Thyroid gland (tissue), 4 donors: ENCODE results near the gene APOBEC2. TPM values are rescaled to one million over a fixed set of nuclear protein-coding genes. Genes with fewer than 3 reads are reported as not detected.

Experiments
- DNase-seq, 2 donors: peaks; one replicate each; pipeline ENCODE4 v3.0.0-alpha.2; 2019
- H3K27ac ChIP-seq, 3 donors: fragments of 200-600 bp; sonication (generic); 1 replicate in 2 of 3; 2 replicates in 1 of 3; pipeline ENCODE4 v1.5.1; 2016 to 2019; ENCODE audit warnings: mild to moderate bottlenecking in 1 of 3, moderate library complexity in 1 of 3
- H3K27me3 ChIP-seq: fragments of 200-600 bp; sonication (generic); one replicate; pipeline ENCODE4 v1.5.1; 2019
- H3K36me3 ChIP-seq, 2 donors: fragments of 200-600 bp; sonication (generic); one replicate each; pipeline ENCODE4 v1.5.1; 2016 to 2019
- H3K4me1 ChIP-seq, 2 donors: fragments of 200-600 bp; sonication (generic); one replicate each; pipeline ENCODE4 v1.5.1; 2017 to 2019
- H3K4me3 ChIP-seq, 3 donors: fragments of 200-600 bp; sonication (generic); replicated peaks in 1 of 3; 1 replicate in 2 of 3; 2 replicates in 1 of 3; pipeline ENCODE4 v1.5.1; 2016; ENCODE audit warnings: mild to moderate bottlenecking in 1 of 3
- H3K9me3 ChIP-seq: fragments of 200-600 bp; sonication (generic); one replicate; pipeline ENCODE4 v1.5.1; 2017
- CTCF ChIP-seq, 6 experiments: fragments of 200-600 bp in 3 of 6; fragments of 450-650 bp in 3 of 6; sonication (generic) in 3 of 6; IDR thresholded peaks; one replicate each; pipeline ENCODE4 v1.5.1; 2016 to 2019; ENCODE audit warnings: antibody characterized with exemption in 6 of 6, mild to moderate bottlenecking in 2 of 6, inconsistent platforms in 1 of 6, moderate library complexity in 1 of 6
- POLR2A ChIP-seq, 2 donors: fragments of 450-650 bp; IDR thresholded peaks; one replicate each; pipeline ENCODE4 v1.6.1; 2017; ENCODE audit warnings: antibody characterized with exemption in 2 of 2, mild to moderate bottlenecking in 2 of 2, moderate library complexity in 1 of 2
- WGBS, 2 donors: methylation state at CpG; one replicate each; pipeline ENCODE4 v1.1.5; 2017; 5-methylcytosine and 5-hydroxymethylcytosine counted together
- intact Hi-C: fragments of 100-400 bp; cut with DNase I; formaldehyde crosslinking; loops from one replicate; pipeline ENCODE4 v1.15.1; 2023
- total RNA-seq, 4 donors: library from RNA; depleted of rRNA; stranded (reverse); fragments of >200 nt; gene quantifications; one replicate each; pipeline ENCODE4 v1.2.3, GENCODE V29; 2016

APOBEC2 gene
- total RNA-seq, 4 donors from 2014 or later, result not detected

GRCh38 chr6:41028561-41029412, 24.2 kb upstream of the APOBEC2 start:
- intact Hi-C loops, result loop anchor here (2.0 kb wide), 1 partner anchor 134 kb away; no protein-coding TSS in a partner anchor

GRCh38 chr6:41032830-41033229, 20.2 kb upstream of the APOBEC2 start:
- no peak overlapping the region for H3K4me3 ChIP-seq
- intact Hi-C loops, result no loop called here
- no peaks in the 10 kb centered on the region for H3K36me3 ChIP-seq
- DNase-seq, result no peak
- H3K9me3 ChIP-seq, result no peaks in the 10 kb centered on the region
- TF ChIP-seq CTCF (IDR thresholded peaks at IDR 0.05), result no peak
- no peak for TF ChIP-seq POLR2A (IDR thresholded peaks at IDR 0.05)
- WGBS, 2 donors, result 95 to 100% methylated on average over 11 to 13 of the region's 15 CpGs
- no peak overlapping the region for H3K27ac ChIP-seq
- H3K27me3 ChIP-seq, result no peaks in the 10 kb centered on the region
- H3K4me1 ChIP-seq, result peaks cover 0 to 6% of the 10 kb centered on the region in 2 donors

More at GRCh38 chr6:41028561-41029412, 24.2 kb upstream of the APOBEC2 start:
- Histone ChIP-seq H3K4me1 (peaks cover 5 to 11% of the 10 kb centered on the region in 2 donors), H3K36me3 (no peaks in the 10 kb centered on the region), H3K27me3 (no peaks in the 10 kb centered on the region), H3K27ac (peak overlapping the region in 1 of 3 donors; percentile 54), H3K4me3 (peak overlapping the region; percentile 8 to 29 (median 14)), H3K9me3 (no peaks in the 10 kb centered on the region)
- no peak for DNase-seq
- WGBS, 2 donors, result 44 to 55% methylated on average over 10 to 13 of the region's 13 CpGs
- TF ChIP-seq POLR2A (IDR thresholded peaks at IDR 0.05) (no peak), CTCF (IDR thresholded peaks at IDR 0.05) (no peak)

GRCh38 chr6:41033776-41034175, 19.2 kb upstream of the APOBEC2 start:
- no peak for DNase-seq
- no peaks in the 10 kb centered on the region for H3K27me3 ChIP-seq
- peaks cover 1 to 6% of the 10 kb centered on the region in 2 donors for H3K4me1 ChIP-seq
- 81 to 94% methylated on average over 9 to 13 of the region's 13 CpGs for WGBS, 2 donors
- no peak overlapping the region for H3K4me3 ChIP-seq
- no peaks in the 10 kb centered on the region for H3K9me3 ChIP-seq
- H3K36me3 ChIP-seq, result no peaks in the 10 kb centered on the region
- TF ChIP-seq CTCF (IDR thresholded peaks at IDR 0.05) (no peak), POLR2A (IDR thresholded peaks at IDR 0.05) (no peak)
- intact Hi-C loops, result no loop called here
- no peak overlapping the region for H3K27ac ChIP-seq

GRCh38 chr6:41036186-41036585, 16.8 kb upstream of the APOBEC2 start:
- no peaks in the 10 kb centered on the region for H3K9me3 ChIP-seq
- H3K4me3 ChIP-seq, result no peak overlapping the region
- H3K4me1 ChIP-seq, result peaks cover 5 to 14% of the 10 kb centered on the region in 2 donors
- 49 to 62% methylated on average over 3 of the region's 3 CpGs for WGBS, 2 donors
- intact Hi-C loops, result no loop called here
- peak; percentile 13 to 18 for DNase-seq
- no peaks in the 10 kb centered on the region for H3K27me3 ChIP-seq
- no peak for TF ChIP-seq POLR2A (IDR thresholded peaks at IDR 0.05)
- TF ChIP-seq CTCF (IDR thresholded peaks at IDR 0.05), result no peak
- H3K27ac ChIP-seq, result no peak overlapping the region
- H3K36me3 ChIP-seq, result no peaks in the 10 kb centered on the region

GRCh38 chr6:41036601-41037000, 16.4 kb upstream of the APOBEC2 start:
- Histone ChIP-seq H3K36me3 (no peaks in the 10 kb centered on the region), H3K4me3 (no peak overlapping the region), H3K27ac (no peak overlapping the region), H3K27me3 (no peaks in the 10 kb centered on the region), H3K9me3 (no peaks in the 10 kb centered on the region), H3K4me1 (peaks cover 5 to 14% of the 10 kb centered on the region in 2 donors)
- WGBS, 2 donors, result 96 to 97% methylated on average over 2 of the region's 2 CpGs
- TF ChIP-seq POLR2A (IDR thresholded peaks at IDR 0.05) (no peak), CTCF (IDR thresholded peaks at IDR 0.05) (no peak)
- no peak for DNase-seq
- intact Hi-C loops, result no loop called here
